Measurements from ENCODE around the gene LCE5A.
A peak's percentile ranks its signal among the peaks of the same experiment; 100 is the strongest.
"Not testable (repeated sequence)": the region's sequence is repeated elsewhere in the genome, so short reads cannot be mapped to it uniquely, and the experiment has no call there.

LCE5A gene

GRCh38 chr1:152510503-152510902 lies at the start of gene LCE5A:
Gene LCE5A (plus strand): TSS chr1:152510803. CDS start chr1:152511535, 732 bp downstream.
- DNase-seq (ENCODE audit: low read depth in 2 of 2) = no peak

GRCh38 chr1:152461544-152461943 lies 49.1 kb upstream of the LCE5A start:
- DNase-seq (ENCODE audit: low read depth in 2 of 2) = peak; percentile 26 to 35

- DNase-seq (ENCODE audit: low read depth in 2 of 2) = no peak
Observed at GRCh38 chr1:152462636-152463035, 48.0 kb upstream of the LCE5A start.

- DNase-seq (ENCODE audit: low read depth in 2 of 2) = no peak
Observed at GRCh38 chr1:152466217-152466616, 44.4 kb upstream of the LCE5A start.

GRCh38 chr1:152473887-152474537 lies 36.6 kb upstream of the LCE5A start:
- DNase-seq (ENCODE audit: low read depth in 2 of 2) = no peak

GRCh38 chr1:152479792-152480595 lies 30.6 kb upstream of the LCE5A start:
- DNase-seq (ENCODE audit: low read depth in 2 of 2) = peak; percentile 20 to 58

GRCh38 chr1:152481869-152482664 lies 28.5 kb upstream of the LCE5A start:
- no peak for DNase-seq (ENCODE audit: low read depth in 2 of 2)

- no peak for DNase-seq (ENCODE audit: low read depth in 2 of 2)
Observed at GRCh38 chr1:152486400-152487006, 24.1 kb upstream of the LCE5A start.

- DNase-seq (ENCODE audit: low read depth in 2 of 2) = no peak
Observed at GRCh38 chr1:152487871-152488270, 22.7 kb upstream of the LCE5A start.

GRCh38 chr1:152491537-152491936 lies 19.1 kb upstream of the LCE5A start:
- DNase-seq (ENCODE audit: low read depth in 2 of 2) = not testable (repeated sequence)

- no peak for DNase-seq (ENCODE audit: low read depth in 2 of 2)
Observed at GRCh38 chr1:152495066-152495675, 15.4 kb upstream of the LCE5A start.

- no peak for DNase-seq (ENCODE audit: low read depth in 2 of 2)
Observed at GRCh38 chr1:152497273-152497672, 13.3 kb upstream of the LCE5A start.

- no peak for DNase-seq (ENCODE audit: low read depth in 2 of 2)
Observed at GRCh38 chr1:152501704-152502103, 8.9 kb upstream of the LCE5A start.

GRCh38 chr1:152502496-152503180 lies 8.0 kb upstream of the LCE5A start:
- DNase-seq (ENCODE audit: low read depth in 2 of 2) = no peak

- DNase-seq (ENCODE audit: low read depth in 2 of 2) = no peak
Observed at GRCh38 chr1:152505083-152505482, 5.5 kb upstream of the LCE5A start.

GRCh38 chr1:152506899-152507498 lies 3.6 kb upstream of the LCE5A start:
- DNase-seq (ENCODE audit: low read depth in 2 of 2) = no peak

GRCh38 chr1:152511596-152511995 lies 993 bp downstream of the LCE5A start:
- DNase-seq (ENCODE audit: low read depth in 2 of 2) = no peak

- DNase-seq (ENCODE audit: low read depth in 2 of 2) = no peak
Observed at GRCh38 chr1:152513081-152513480, 2.5 kb downstream of the LCE5A start.

GRCh38 chr1:152514715-152515433 lies 4.3 kb downstream of the LCE5A start:
- no peak for DNase-seq (ENCODE audit: low read depth in 2 of 2)

GRCh38 chr1:152515434-152515783 lies 4.8 kb downstream of the LCE5A start:
- no peak for DNase-seq (ENCODE audit: low read depth in 2 of 2)

Data from stimulated activated CD4-positive, alpha-beta T cell treated with anti-CD3 and anti-CD28 coated beads, Interleukin-1b, Interleukin-23, amount 100 ng/mL, for 1 hour (primary cell).